Measurements from ENCODE around the gene UBL7. TPM values are rescaled to one million over a fixed set of nuclear protein-coding genes. Genes with fewer than 3 reads are reported as not detected.

UBL7 gene
- total RNA-seq, 2 experiments from 2014 or later: 29.5 to 44.1 TPM

DNA sequence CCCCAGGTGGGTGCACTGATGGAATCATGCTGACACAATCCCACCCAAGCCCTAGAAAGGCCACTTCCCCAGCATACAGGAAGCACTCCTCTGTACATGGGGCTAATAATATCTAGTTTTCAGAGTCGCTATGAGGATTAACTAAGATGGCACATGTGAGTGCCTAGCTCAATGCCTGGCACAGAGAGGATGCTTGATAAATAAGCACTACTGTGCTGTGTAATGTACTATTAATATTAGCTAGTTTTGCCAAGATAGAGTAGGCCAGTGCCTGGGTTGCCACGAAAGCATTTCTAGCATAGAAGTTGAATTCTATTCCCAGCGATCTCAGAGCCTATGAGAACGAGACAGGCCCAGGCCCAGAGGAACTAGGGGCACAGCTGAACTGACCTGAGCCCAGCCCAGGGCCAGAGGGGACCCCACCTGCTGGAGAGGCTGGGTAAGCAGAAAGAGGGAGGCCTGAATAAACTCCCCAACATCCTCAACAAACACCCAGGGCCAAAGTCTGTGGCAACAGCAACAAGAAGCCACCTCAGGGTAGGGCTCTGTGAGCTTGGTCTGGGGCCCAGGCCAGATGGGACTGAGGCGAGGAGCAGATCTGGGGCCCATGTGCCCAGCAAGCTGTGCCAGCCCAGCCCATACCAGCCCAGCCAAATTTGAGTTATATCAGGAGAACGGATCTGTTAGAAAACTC lies 19.6 kb downstream of the UBL7 start:
- Histone ChIP-seq H3K4me2 (ENCODE audit: low read length) (no peak overlapping the region), H4K20me1 (ENCODE audit: insufficient read depth, low read length) (no peaks in the 10 kb centered on the region), H3K9me3 (ENCODE audit: low read length) (no peaks in the 10 kb centered on the region), H3K4me3 (ENCODE audit: low read depth, low read length, poor library complexity, severe bottlenecking) (no peak overlapping the region), H2AFZ (ENCODE audit: low read length) (no peak overlapping the region), H3K79me2 (ENCODE audit: insufficient read depth, low read depth, low read length) (no peaks in the 10 kb centered on the region), H3K27ac (ENCODE audit: low read depth, low read length, poor library complexity, severe bottlenecking) (no peak overlapping the region), H3K36me3 (ENCODE audit: insufficient read depth, low read length) (peaks cover 8% of the 10 kb centered on the region; the same call in 1 of the 2 replicates), H3K9me2 (ENCODE audit: insufficient read depth, low read length) (no peaks in the 10 kb centered on the region), H3K4me1 (ENCODE audit: insufficient read depth, low read length, poor library complexity, severe bottlenecking) (no peaks in the 10 kb centered on the region)
- BruUV-seq (replicated peaks): no TSS peak
- intact Hi-C loops (cut with micrococcal nuclease; ENCODE audit: unreplicated experiment): no loop called here
- ChIA-PET CTCF (ENCODE audit: unreplicated experiment) (interaction anchor here (0.5 kb wide), 1 partner anchor 100 kb away, joined by 6 read pairs; the partner anchor contains the start of gene ARID3B), POLR2A (interaction anchor here (0.7 to 2.0 kb wide), 3 partner anchors 21 to 173 kb away, joined by 3 to 7 read pairs (median 3); no protein-coding TSS in a partner anchor)
- TF ChIP-seq, protein P1, sequence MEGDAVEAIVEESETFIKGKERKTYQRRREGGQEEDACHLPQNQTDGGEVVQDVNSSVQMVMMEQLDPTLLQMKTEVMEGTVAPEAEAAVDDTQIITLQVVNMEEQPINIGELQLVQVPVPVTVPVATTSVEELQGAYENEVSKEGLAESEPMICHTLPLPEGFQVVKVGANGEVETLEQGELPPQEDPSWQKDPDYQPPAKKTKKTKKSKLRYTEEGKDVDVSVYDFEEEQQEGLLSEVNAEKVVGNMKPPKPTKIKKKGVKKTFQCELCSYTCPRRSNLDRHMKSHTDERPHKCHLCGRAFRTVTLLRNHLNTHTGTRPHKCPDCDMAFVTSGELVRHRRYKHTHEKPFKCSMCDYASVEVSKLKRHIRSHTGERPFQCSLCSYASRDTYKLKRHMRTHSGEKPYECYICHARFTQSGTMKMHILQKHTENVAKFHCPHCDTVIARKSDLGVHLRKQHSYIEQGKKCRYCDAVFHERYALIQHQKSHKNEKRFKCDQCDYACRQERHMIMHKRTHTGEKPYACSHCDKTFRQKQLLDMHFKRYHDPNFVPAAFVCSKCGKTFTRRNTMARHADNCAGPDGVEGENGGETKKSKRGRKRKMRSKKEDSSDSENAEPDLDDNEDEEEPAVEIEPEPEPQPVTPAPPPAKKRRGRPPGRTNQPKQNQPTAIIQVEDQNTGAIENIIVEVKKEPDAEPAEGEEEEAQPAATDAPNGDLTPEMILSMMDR (conservative IDR thresholded peaks at IDR 0.05; ENCODE audit: low read length): no peak
- TF ChIP-seq EZH2phosphoT487 (IDR thresholded peaks at IDR 0.05; ENCODE audit: borderline replicate concordance, low read depth, low read length): no peak
- DNase-seq (ENCODE audit: low spot score): no peak

DNA sequence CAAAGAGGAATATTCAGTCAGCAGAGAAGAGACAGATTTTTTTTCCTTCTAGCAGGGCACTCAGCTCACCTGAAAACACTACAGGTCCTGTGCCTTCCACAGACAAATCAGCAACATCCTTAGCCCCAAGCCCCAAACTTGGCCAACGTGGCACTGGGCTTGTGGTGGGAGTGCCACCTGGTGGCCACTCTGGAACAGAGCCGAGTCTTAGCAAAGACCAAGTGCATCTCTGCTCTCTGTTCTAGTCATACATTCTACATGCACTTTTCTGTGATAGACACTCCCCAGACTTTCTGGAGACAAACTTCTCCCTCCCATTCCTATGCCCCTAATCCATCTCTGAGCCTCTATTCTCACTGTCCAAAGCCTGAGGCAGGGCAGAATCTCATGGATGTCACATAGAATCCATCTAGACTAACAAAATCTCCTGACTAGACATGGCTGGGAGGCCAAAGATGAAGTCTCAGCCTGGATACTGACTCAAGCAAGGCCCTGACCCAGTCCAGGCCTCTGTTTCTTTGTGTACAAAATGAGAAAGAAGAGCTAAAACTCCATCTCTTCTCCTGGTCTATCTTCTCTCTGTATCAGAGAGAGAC lies 22.1 kb downstream of the UBL7 start:
- intact Hi-C loops (cut with micrococcal nuclease; ENCODE audit: unreplicated experiment): loop anchor here (1.0 to 2.0 kb wide), 3 partner anchors 51 to 64 kb away; no protein-coding TSS in a partner anchor
- H3K9me2 ChIP-seq (ENCODE audit: insufficient read depth, low read length): no peaks in the 10 kb centered on the region
- H3K4me1 ChIP-seq (ENCODE audit: insufficient read depth, low read length, poor library complexity, severe bottlenecking): peaks cover 10% of the 10 kb centered on the region
- CTCF ChIA-PET (ENCODE audit: unreplicated experiment): interaction anchor here (1.5 kb wide), 1 partner anchor 54 kb away, joined by 3 read pairs; no protein-coding TSS in a partner anchor
- POLR2A ChIA-PET: no interaction called here
- TF ChIP-seq EZH2phosphoT487 (IDR thresholded peaks at IDR 0.05; ENCODE audit: borderline replicate concordance, low read depth, low read length): no peak
- TF ChIP-seq, protein P1 (conservative IDR thresholded peaks at IDR 0.05; ENCODE audit: low read length): peak; percentile 98
- no peak overlapping the region for H3K4me2 ChIP-seq (ENCODE audit: low read length)
- peak; percentile 84 for DNase-seq (ENCODE audit: low spot score)
- H3K4me3 ChIP-seq (ENCODE audit: low read depth, low read length, poor library complexity, severe bottlenecking): no peak overlapping the region
- no peaks in the 10 kb centered on the region for H3K9me3 ChIP-seq (ENCODE audit: low read length)
- no peaks in the 10 kb centered on the region for H4K20me1 ChIP-seq (ENCODE audit: insufficient read depth, low read length)
- H3K27ac ChIP-seq (ENCODE audit: low read depth, low read length, poor library complexity, severe bottlenecking): no peak overlapping the region
- H3K36me3 ChIP-seq (ENCODE audit: insufficient read depth, low read length): no peaks in the 10 kb centered on the region
- no peak overlapping the region for H2AFZ ChIP-seq (ENCODE audit: low read length)
- no peaks in the 10 kb centered on the region for H3K79me2 ChIP-seq (ENCODE audit: insufficient read depth, low read depth, low read length)
- no TSS peak for BruUV-seq (replicated peaks)
